Measurements from ENCODE around the gene PLA2G4D.

The PLA2G4D gene

GRCh38 chr15:42050484-42051255 lies 43.7 kb downstream of the PLA2G4D start:
- no peak for DNase-seq (ENCODE audit: low spot score)

- DNase-seq (ENCODE audit: low spot score), result no peak
These were observed 45.6 kb downstream of the PLA2G4D start for GRCh38 chr15:42048821-42049200.

- DNase-seq (ENCODE audit: low spot score), result no peak
These were observed 46.1 kb downstream of the PLA2G4D start for GRCh38 chr15:42048080-42048820.

GRCh38 chr15:42046597-42046996 lies 47.8 kb downstream of the PLA2G4D start:
- no peak for DNase-seq (ENCODE audit: low spot score)

- DNase-seq (ENCODE audit: low spot score), result no peak
These were observed 49.1 kb downstream of the PLA2G4D start for GRCh38 chr15:42045211-42045615.

GRCh38 chr15:42042602-42043400 lies 51.6 kb downstream of the PLA2G4D start:
- no peak for DNase-seq (ENCODE audit: low spot score)

GRCh38 chr15:42038401-42038800 lies 56.0 kb downstream of the PLA2G4D start:
- no peak for DNase-seq (ENCODE audit: low spot score)

GRCh38 chr15:42037656-42038055 lies 56.7 kb downstream of the PLA2G4D start:
- peak; percentile 27 for DNase-seq (ENCODE audit: low spot score)

- DNase-seq (ENCODE audit: low spot score), result no peak
These were observed 57.4 kb downstream of the PLA2G4D start for GRCh38 chr15:42036966-42037365.

GRCh38 chr15:42036112-42036905 lies 58.1 kb downstream of the PLA2G4D start:
- no peak for DNase-seq (ENCODE audit: low spot score)

GRCh38 chr15:42035435-42035761 lies 59.0 kb downstream of the PLA2G4D start:
- DNase-seq (ENCODE audit: low spot score), result peak; percentile 66

- peak; percentile 19 for DNase-seq (ENCODE audit: low spot score)
These were observed 59.5 kb downstream of the PLA2G4D start for GRCh38 chr15:42034628-42035434.

GRCh38 chr15:42033214-42033873 lies 61.0 kb downstream of the PLA2G4D start:
- DNase-seq (ENCODE audit: low spot score), result peak; percentile 6

- DNase-seq (ENCODE audit: low spot score), result no peak
These were observed 61.8 kb downstream of the PLA2G4D start for GRCh38 chr15:42032376-42033213.

- DNase-seq (ENCODE audit: low spot score), result no peak
These were observed 63.0 kb downstream of the PLA2G4D start for GRCh38 chr15:42031198-42031915.

GRCh38 chr15:42027521-42027920 lies 66.8 kb downstream of the PLA2G4D start:
- DNase-seq (ENCODE audit: low spot score), result no peak

GRCh38 chr15:42024303-42024702 lies 70.1 kb downstream of the PLA2G4D start:
- no peak for DNase-seq (ENCODE audit: low spot score)

- no peak for DNase-seq (ENCODE audit: low spot score)
These were observed 72.8 kb downstream of the PLA2G4D start for GRCh38 chr15:42021593-42021992.

GRCh38 chr15:42020713-42021273 lies 73.6 kb downstream of the PLA2G4D start, which contains the start of gene PLA2G4E:
PLA2G4E (minus strand) TSS chr15:42021042; CDS start chr15:42021030, 12 bp downstream.
- no peak for DNase-seq (ENCODE audit: low spot score)

Measured in NAMALWA (cell line).